Stimulated activated CD8-positive, alpha-beta memory T cell treated with anti-CD3 and anti-CD28 coated beads, Interleukin-7, amount 100 ng/mL, for 4 hours (primary cell): ENCODE data around the gene ZNF785.
"Not testable (repeated sequence)": the region's sequence is repeated elsewhere in the genome, so short reads cannot be mapped to it uniquely, and the experiment has no call there.

Experiments used
- DNase-seq, 2 donors: peaks; one replicate each; pipeline ENCODE4 v3.0.0-alpha.2; 2020; ENCODE audit warnings: low read depth in 2 of 2

Gene ZNF785

DNA sequence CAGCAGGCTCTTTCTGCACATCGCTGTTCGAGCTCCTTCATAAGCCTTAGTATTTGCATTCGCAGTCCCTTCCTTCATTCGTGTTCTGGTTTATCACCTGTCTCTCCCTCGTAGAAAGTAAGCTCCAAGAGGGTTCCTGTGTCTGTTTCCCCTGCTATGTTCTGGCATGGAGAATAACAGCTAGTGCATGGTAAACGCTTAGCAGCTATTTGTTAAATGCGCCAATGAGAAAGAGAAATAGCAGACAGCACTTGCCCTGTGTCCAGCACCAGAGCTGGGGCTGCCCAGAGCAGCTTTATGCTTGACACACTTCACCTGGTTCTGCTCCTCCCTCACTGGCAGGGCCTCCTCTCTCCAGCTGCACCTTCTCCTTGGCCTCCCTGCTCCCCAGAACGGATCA is 19.5 kb downstream of the ZNF785 start:
- no peak for DNase-seq

DNA sequence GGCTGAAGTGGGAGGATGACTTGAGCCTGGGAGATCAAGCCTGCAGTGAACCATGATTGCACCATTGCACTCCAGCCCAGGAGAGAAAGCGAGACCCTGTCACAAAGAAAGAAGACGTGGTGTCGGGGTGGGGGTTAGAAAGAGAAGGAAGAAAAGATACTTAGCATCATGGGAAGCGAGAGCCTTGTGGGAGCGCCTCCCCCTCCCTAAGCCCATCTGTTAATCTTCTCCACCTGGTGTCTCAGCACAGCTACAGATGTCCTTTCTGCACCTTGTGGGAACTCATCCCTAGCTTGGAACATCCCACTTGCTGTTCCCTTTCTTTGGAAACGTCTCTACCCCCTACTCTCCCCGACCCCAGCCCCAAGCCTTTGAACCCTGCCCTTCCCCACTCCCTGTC is 20.0 kb downstream of the ZNF785 start:
- no peak for DNase-seq

- no peak for DNase-seq
Observed at GRCh38 chr16:30562021-30562420, 23.5 kb downstream of the ZNF785 start.

- no peak for DNase-seq
Observed at GRCh38 chr16:30561089-30561816, 24.2 kb downstream of the ZNF785 start.

GRCh38 chr16:30559690-30560089 is 25.8 kb downstream of the ZNF785 start:
- no peak for DNase-seq

DNA sequence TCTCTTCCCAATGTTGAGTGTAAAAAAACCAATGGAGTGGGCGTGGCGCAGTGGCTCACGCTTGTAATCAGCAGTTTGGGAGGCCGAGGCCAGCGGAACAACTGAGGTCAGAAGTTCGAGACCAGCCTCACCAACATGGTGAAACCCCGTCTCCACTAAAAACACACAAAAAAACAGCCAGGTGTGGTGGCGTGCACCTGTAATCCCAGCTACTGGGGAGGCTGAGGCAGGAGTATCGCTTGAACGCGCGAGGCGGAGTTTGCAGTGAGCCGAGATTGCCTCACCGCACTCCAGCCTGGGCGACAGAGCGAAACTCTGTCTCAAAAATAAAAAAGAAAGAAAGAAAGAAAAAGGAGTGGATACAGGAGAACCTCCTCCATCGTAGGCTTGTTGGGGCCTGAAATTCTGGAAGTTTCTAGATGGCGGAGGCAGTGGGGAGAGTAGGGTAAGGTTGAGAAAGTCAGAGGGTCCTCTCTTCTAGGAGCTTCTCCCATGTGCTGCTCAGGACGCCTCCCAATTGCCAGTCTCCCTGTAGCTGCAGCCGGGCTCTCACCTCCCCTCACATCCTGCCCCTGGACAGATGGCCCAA is 26.6 kb downstream of the ZNF785 start:
- no peak for DNase-seq

DNA sequence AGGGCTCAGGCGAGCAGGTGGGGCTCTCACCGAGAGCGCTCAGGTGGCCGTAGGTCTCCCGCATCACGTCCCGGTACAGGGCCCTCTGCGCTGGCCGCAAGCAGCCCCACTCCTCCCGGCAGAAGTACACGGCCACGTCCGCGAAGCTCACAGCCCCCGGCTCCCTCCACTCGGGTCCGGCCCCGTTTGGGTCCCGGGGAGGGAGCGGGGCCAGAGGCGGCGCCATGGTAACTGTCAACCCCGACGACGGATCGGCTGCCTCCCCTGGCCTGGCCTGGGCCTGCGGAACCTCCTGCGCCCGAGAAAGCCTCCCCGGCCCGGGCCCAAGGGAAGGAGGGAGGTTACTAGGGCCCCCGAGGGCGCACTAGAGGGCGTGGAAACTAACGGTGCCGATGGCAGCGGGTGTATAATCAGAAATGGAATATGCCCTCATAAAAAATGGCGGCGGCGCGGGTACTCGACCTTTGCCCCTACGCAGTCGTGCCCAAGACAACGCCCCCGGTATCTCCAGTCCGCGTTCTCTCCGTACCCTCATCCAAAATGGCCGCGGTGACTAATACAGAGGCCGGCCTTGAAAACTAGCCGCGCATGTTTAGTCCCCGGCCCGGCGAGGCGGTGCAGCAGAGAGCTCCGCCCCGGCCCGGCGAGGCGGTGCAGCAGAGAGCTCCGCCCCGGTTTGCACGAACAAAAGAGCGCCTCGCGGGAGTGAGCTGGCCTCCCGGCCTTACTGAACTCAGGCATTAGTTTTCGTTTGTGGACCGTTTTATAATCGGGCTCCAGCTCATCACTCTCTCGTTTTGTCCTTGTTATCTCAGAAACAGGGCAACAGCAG is 27.3 kb downstream of the ZNF785 start, which contains the start of gene ZNF764:
TSS of gene ZNF764 (minus strand) at position 418 of the 832 bp plus-strand sequence. CDS start at position 226, 192 bp downstream.
- peak; percentile 96 to 98 for DNase-seq

DNA sequence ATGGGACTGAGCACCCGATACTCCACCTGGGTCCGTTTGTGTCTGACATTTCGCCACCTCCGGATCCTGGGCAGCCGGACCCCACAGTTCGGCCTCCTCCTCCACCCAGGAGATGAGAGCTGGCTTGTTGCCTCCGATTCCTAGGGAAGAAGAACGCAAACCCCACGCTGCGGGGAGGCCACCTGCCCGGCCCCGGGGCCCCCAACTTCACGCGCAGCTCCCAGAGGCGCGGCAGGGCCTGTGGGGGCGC is 27.9 kb downstream of the ZNF785 start:
- DNase-seq: no peak

- DNase-seq: no peak
Observed at GRCh38 chr16:30556125-30556473, 29.4 kb downstream of the ZNF785 start.

- DNase-seq: no peak
Observed at GRCh38 chr16:30555315-30556124, 30.0 kb downstream of the ZNF785 start.

- DNase-seq: no peak
Observed at GRCh38 chr16:30554557-30555314, 30.8 kb downstream of the ZNF785 start.

GRCh38 chr16:30553393-30553899 is 32.1 kb downstream of the ZNF785 start:
- no peak for DNase-seq

DNA sequence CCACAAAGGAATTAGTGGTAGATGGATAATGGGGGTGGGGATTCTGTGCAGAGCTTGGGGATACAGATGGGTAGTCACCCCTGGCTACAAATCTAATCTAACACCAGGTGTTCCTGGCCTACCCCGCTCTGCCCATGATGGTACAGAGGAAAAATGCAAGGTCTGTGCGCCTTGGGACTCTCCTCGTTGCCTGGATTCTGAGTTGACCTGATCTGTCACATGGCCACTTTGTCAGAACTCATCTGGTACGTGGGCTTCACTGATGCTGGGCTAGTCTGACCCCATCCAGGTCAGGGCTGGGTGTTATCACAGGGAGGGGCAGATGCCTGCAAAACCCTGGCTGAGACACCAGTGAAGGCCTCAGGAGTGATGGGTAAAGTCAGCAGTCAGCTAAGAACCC is 32.5 kb downstream of the ZNF785 start:
- DNase-seq: no peak

GRCh38 chr16:30551781-30552180 is 33.7 kb downstream of the ZNF785 start:
- DNase-seq: peak; percentile 35 to 46

DNA sequence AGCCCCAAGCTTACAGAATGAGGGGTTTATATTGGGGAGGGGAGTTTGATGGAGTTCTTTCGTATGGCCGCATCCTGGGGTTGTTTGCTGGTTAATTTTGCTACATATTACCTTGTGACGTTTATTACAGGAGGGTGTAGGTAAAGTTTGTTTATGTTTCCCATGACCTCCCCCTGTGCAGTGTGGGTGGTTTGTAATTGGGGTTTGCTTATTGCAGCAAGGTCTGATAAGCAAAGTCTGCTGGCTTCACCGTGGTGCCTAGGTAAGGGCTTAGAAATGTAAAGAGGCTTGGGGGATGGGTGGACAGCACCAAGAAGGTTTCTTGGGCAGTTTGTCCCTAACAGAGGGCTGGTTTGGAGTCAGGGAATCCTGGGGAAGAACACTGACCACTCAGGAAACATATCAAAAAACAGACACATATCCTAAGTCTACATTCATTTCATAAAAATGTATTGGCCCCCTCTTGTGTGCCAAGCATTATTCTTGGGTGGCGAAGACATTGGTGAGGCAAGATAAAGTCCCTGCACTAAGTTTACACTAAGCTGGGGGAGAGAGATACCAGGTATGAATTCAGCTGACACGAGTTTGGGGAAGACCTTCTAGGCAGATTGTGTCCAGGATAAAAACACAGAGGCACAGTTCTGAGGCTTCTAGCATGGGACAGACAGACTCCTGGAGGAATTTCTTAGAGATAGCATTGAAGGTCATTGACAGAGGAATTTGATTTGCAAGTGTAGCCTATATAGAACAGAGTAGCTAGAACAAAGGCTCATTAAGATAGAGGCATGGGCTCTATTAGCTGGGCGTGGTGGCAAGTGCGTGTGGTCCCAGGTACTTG is 36.9 kb downstream of the ZNF785 start:
- DNase-seq: no peak

GRCh38 chr16:30546115-30546514 is 39.4 kb downstream of the ZNF785 start:
- no peak for DNase-seq

- DNase-seq: no peak
Observed at GRCh38 chr16:30543067-30543466, 42.4 kb downstream of the ZNF785 start.

- no peak for DNase-seq
Observed at GRCh38 chr16:30541502-30542329, 43.8 kb downstream of the ZNF785 start.

DNA sequence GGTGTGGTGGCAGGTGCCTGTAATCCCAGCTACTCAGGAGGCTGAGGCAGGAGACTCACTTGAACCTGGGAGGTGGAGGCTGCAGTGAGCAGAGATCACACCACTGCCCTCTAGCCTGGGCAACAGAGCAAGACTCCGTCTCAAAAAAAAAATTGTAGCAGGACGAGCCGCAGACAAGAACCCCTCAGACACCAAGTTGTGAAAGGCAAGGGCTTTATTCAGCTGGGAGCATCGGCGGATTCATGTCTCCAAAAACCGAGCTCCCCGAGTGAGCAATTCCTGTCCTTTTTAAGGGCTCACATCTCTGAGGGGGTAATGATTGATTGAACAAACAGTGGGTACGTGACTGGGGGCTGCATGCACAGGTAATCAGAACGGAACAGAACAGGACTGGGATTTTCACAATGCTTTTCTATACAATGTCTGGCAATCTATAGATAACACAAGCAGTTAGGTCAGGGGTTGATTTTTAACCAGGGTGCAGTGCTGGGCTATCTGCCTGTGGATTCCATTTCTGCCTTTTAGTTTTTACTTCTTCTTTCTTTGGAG is 44.5 kb downstream of the ZNF785 start:
- DNase-seq: not testable (repeated sequence)
